Limb (tissue), 2 donors: ENCODE results near the gene ING5.

Experiments used
- DNase-seq, 2 donors: peaks; one replicate each; pipeline ENCODE4 v3.0.0-alpha.2; 2016; ENCODE audit errors: extremely low spot score in 2 of 2

ING5 gene

DNA sequence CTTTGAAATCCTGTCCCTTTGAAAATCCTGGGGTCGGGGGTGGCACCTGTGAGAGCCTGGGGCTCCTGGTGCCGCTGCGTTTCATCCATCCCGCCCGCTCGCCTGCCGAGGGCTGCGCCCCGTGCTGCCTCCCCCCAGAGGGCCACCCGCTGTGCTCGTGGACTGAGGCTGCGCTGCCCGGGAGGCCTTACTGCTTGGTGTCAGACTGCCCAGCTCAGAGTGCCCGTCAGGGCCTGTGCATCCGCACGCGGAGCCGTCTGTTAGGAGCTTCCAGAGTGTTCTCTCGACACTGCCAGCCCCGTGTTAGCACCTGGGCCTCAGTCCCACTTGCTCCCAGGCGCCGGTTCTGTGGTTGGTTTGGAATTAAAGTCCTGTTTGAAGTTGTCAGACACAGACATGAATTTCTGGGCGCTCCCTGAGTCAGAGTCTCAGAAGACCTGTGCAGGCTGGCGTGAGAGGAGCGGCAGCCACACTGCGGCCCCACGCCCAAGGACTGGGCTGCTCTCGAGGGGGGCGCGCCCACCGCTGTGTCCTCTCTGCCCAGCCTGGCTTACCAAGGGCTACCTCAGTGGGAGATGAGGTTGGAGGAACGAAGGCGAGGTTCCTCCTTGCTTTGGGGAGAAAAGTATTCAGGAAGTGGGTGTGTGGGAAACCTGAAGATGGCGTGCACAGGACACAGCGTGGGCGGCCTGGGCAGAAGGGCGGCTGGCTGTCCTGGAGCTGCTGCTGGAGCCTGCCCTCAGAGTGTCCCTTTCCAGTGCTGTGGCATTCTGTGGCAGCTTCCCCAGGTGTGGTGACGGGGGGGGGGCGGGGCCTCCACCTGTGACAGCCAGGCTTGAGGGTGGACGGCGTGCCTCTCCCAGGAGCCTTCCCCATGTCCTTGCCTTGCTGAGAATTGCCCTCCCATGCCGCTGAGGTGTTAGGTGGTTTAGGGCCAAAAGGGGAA is 29.3 kb upstream of the ING5 start:
- DNase-seq: no peak

DNA sequence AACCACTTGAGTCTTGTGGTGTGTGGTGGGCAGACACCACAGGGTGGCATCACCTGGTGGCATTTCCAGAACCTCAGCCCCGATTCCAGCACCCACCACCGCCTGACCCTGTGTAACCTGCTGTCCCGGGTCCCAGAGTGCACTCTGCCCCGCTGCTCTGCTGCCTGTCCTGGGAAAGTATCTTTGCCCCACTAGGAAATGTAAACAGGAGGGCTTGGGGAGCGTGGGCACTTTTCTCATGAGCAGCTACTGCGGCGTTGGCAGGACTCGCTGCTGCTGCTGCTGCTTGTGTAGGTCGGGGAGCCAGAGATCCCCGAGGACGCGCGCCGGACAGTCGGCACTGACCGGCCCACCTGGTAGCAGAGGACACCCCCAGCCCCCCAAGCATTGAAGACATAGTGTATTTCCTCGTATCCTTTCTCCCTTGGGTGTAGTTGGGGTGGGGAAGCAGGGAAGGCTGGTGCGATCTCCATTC is 28.6 kb upstream of the ING5 start:
- no peak for DNase-seq

DNA sequence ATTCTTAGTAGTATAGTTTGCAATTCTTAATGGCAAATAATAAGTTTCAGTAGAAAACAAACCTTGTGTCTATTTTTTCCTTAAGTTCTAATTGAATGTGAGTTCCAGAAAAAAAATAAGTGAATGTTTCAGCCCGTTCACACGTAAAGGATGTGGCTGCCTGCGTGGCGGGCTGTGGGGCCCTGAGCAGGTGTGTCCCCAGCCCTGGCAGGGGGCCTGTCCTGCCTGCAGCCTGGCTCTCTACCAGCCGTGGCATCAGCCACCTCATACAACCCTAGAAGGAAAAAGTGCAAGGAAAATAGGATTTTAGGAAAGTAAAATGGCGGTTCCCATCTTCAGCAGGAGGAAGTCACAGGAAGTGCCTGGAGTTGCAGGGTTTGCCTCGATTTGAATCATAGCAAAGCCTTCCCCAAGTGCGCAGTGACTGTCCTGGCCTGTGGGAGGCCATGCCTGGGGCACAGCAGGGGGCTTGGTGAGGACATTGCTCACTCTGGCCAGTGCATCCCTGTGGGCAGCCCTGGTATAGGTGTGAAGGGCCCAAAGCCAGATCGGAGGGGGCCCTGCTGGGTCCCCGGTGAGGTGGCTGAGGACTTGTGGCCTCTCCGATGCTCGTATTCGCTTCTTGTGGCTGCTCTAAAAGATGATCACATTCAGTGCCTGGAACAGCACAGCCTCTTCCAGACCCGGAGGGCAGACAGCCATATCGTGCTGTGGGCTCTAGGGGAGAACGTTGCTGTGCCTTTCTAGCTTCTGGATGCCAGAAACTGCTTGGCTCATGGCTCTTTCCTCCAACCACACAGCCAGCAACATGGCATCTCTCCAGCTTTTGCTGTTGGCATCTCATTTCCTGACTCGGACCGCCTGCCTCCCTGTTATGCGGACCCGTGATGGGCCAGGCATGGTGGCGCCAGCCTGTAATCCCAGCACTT is 27.8 kb upstream of the ING5 start:
- DNase-seq: no peak

DNA sequence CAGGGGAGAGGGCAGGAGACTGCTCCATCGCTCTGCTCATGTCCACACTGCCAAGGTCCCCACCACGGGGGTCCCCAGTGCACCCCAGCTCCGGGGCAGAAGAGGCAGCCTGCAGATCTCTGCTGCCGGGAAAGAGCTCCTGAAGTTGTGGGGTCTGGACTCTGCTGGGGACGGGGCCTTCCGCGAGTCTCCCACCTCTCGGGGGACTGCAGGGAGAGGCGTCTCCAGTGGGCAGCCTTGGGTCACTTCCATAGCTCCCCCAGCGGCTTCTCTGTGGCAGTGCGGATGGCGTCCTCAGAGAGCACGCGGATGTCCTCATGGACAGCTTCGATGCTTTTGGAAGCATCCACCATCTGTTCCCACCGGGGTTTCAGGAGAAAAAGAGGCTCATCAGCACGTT is 26.0 kb upstream of the ING5 start:
- no peak for DNase-seq

DNA sequence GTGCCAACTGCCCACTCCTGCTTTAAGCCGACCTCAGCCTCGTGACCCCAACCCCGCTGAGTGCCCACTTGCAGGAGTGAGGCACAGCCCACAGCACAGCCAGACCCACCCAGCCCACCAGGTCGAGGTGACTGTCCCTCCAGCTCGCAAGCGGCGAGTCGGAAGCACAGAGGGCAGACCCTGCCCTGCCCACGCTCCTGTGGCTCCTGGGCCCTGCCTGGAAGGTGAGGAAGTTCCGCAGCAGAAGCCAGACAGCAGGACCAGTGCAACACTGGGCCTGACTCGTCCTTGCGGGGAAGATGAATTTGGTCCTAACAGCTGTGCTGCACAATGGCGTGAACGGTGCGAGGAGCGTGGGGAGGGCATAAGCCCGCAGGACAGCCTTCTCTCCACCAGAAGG is 25.2 kb upstream of the ING5 start:
- DNase-seq: no peak

DNA sequence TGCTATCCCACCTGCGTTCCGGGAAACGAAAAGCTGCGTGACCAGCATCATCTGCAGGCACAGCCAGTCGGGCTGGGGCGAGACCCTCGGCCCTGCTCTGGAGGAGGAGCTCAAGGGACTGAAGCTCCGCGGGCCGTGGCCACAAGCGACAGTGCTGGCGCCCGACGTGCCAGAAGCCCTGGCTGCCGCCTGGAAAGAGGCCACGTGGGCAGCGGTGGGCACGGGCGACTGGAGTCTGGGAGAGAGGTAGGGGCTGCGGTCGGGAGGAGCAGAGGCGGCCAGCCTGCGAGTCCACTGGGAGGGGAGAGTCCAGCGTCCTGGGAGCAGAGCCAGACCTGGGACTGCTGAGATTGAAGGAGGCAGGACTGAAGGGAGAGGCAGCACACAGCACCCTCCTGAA is 24.4 kb upstream of the ING5 start:
- no peak for DNase-seq

DNA sequence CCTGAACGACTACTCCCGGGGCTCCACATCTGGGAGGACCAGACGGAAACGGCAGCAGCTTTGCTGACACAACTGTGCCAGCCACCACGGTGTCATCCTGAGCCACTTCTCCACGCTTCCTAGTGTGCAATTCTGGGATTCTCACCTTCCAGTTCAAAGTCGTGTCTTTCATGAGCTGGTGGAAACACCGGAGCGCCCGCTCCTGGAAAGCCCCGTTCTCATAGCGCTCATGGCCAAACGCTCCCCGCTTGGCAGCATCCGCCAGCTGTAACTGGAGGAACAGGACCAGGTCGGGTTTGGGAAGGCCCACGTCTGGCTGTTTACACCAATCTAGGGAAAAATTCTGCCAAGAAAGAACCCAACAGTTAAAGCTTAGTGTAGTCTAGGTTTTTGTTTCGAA is 23.5 kb upstream of the ING5 start:
- DNase-seq: no peak

DNA sequence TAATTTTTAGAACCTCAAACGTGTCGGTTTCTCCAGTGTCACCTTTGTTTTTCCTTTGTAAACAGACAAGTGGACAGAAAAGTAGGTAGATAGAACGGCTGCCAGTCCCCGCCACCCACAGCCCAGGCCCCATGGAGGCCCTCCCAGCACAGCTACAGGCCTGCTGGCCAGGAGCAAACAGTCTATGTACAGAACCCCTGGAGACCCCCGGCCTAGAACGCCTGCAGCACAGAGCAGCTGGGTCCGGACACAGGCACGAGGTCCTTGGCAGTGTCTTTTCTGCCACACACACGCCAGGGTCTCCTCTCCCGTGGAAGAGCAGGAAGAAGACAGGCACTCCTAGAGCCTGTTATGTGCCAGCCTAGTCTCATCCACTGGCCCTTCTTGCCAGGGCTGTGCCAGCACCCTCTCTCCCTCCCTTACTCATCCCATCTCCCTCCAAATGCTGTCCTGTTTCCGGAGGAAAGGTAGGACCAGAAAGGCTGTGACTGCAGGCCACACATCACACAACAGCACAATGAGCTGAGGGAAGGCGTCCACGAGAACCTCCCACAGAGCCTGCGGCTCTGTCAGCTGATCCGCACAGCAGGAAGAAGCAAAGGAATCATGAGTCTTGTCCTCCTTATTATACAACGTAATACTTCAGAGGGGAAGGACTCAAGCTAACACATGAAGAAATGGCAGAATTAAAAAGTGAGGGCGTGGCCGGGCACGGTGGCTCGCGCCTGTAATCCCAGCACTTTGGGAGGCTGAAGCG is 22.9 kb upstream of the ING5 start:
- no peak for DNase-seq

DNA sequence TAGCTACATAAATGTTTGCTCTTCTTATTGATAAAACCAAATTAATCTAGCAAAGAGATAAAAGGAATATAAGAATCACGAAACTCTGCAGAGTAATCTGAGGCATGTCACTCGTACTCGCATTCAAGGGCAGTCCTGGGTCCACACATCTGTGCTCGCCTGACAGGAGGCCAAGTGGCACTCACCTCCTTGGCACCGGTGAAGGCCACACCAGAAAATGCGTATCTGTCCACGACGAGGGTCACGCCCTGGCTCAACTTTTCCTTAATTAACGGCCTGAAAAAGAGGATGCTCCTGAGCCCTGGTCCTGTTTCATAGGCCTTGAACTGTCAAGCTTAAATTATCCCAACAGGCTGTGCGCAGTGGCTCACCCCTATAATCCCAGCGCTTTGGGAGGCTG is 21.8 kb upstream of the ING5 start:
- DNase-seq: no peak

DNA sequence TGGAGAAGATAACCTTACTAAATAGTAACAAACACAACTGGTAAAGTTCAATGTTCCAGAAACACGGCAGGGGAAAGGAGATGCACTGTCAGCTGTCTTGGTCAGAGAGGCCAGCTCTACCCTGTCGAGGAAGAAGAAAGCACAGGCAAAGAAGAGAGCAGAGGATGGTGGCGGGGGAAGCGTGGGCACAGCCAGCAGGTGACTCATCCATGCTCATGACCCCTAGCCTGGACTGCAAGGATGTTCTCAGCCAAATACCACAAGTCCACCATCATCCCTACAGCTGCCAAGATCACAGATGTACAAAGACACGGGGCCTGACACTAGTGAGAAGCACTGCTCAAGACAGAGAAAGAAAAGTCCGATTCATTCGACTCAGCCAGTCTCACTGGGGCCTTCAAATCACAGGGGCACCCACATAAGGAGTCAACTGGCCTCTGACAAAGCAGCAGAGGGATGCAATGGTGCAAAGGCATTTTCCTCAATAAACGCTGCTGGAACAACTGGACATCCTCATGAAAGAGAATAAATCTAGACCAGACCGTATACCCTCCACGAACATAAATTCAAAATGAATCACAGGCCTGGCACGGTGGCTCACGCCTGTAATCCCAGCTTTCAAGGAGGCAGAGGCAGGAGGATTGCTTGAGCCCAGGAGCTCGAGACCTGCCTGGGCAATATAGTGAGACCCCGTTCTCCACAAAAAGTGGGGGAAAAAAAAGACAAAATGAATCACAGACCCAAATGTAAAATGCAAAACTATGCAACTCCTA is 20.8 kb upstream of the ING5 start:
- no peak for DNase-seq

DNA sequence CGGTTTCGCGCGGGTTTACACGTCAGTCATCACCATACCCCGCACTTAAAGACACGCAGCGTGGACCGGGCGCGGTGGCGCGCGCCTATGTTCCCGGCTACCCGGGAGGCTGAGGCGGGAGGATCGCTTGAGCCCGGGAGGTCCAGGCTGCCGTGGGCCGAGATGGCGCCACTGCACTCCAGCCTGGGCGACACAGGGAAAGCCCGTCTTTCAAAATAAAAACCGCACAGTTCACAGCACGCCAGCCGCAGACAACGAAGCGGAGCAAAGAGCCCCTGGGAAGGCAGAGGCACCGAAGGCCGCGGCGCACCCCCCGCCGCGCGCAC is 15.6 kb upstream of the ING5 start:
- DNase-seq: no peak

DNA sequence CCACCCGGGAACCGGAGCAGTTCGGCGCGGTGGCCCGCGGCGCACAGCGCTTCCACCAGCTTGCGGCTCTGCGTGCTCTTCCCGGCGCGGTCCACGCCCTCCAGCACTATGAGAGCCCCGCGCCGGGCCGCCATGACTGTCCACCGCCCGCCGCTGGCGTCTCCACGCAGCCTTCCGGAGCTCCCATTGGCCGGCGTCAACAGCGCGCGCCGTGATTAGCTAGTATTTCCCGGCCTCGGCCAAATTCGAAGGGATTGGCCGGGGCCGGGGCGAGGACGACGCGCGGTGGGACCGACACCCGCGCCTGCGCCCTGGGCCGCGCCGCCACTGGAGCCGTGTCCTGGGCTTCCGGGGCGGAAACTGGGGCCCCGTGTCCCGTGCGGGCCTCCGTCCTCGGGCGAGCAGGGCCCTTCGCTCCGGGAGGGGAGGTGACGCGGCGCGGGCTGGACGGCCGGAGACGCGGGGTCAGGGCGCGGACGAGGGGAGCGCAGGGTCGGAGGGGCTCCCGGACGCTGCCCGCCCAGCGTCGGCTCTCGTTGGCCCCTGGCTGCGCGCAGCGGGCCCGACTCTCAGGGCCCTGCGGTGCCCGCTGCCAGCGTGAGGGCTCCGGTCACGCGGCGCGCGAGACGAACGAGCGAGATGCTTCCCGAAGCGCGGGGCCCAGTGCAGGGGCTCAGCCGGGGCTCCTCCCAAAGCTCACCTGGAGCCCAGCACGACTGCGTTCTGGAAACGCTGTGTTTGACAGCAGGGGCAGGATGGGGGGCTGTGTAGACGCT is 15.0 kb upstream of the ING5 start, which contains the start of gene DTYMK:
DTYMK (minus strand) TSS at position 166 of the 776 bp plus-strand sequence; CDS start at position 134, 32 bp downstream.
- peak; percentile 97 to 98 for DNase-seq

DNA sequence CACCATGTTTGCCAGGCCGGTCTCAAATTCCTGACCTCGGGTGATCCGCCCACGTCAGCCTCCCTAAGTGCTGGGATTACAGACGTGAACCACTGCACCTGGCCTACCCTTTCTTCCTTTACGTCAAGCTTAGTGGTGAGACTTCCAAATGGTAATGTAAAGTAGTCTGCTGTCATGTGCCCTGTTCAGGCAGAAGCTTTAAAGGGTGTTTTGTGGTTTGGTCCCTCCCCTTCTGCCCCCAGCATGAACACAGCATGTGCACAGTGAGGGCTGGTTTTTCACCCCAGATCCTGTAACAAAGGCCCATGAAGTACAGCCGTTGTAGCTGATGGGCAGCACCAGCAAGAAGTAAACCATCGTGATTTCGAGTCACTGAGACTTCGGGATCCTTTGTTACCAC is 12.5 kb upstream of the ING5 start:
- no peak for DNase-seq

DNA sequence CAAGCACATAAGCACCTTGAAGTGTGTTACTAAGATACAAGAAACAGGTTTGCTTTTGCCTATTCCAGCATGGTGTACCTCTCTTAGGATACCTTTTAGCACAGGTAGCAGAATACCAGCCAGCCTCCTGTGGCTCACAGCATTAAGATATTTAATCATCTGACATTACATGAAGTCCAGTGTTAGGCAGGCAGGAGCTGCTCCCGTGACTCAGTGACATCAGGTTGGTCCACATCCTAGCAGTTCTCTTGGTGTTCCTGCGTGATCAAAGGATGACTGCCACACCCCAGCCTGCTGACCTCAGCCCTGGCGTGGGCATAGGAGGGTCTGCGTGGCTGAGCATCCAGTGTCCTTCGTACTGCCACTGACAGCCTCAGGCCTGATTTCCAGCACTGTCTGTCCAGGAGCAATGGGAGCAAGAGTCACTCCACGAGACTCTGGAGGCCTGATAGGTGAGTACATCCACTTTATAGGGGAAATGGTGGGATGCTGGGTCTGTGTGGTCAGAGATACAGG is 11.6 kb upstream of the ING5 start:
- no peak for DNase-seq

DNA sequence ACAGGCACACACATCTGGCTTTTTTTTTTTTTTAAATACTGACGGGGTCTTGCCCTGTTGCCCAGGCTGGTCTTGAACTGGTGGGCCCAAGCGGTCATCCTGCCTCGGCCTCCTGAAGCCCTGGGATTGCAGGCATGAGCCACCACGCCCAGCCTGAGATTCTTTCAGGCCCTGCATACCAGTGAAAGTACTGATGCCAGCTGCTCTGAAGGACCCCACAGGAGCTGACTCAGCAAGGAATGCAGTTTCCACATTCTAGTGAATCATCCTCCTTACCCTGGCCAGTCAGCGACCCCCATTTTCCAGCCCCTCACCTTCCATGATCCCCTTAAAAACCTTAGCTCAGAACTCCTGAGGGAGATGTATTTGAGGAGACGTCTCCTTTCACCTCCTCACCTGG is 9.4 kb upstream of the ING5 start:
- no peak for DNase-seq

DNA sequence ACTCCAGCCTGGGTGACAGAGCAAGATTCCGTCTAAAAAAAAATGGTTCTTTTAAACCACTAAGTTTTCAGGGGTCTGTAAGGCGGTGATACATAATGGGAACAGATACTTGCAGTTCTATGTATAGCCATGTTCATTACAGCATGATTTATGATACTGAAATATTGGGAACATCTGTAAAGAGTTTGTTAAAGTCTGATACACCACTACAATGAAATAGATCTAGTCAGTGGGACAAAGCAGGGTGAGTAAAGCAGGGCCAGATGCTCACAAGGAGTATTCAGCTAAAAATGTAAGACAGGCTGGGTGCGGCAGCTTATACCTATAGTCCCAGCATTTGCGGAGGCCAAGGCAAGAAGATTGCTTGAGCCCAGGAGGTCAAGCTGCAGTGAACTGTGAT is 6.2 kb upstream of the ING5 start:
- no peak for DNase-seq

DNA sequence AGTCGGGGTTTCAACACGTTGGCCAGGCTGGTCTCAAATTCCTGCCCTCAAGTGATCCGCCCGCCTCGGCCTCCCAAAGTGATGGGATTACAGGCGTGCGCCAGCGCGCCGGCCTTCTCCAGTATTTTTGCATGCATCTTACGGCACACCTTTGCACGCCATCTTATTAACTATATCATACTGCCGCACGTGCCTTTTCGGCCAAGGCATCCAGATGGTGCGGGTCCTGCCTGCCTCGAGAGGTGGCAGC is 765 bp upstream of the ING5 start:
- DNase-seq: no peak

DNA sequence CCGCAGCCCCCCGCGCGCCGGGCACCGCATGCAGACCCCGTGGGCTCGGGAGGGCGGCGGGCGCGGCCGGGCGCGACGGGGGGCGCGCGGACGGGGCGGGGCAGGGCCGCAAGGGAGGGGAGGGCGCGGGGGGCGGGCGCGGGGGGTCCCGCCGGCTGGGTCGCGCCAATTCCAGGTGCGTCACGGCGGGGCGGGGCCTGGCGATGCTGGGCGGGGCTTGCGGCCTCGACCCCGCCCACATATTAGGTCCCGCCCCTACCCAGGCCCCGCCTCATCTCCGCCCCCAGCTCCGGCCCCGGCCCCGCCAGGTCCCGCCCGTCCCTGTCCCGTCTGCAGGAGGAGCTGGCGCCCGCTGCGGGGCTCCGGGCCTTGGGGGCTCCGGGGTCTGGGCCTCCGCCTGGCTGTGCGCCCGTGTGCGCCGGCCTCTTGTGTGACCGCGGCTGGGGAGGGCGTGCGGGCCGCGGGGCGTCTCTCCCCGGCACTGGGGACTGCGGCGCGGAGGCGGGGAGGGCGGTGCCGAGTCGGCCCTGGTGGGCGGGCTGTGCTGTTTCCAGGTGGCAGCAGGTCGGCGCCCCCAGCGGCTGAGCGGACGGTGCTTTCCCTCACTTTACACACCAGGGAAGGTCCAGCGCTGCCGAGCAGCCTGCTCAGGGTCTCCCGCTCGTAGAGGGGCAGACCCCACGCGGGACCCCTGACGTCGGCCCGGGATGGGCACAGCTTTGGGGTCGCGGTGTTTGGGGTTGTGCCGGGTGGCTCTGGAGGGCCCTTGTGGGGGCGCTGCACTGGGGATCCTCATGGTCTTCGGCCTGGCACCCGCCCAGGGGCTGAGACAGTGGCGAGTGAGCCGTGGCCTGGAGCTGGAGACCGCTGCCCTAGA is 554 bp downstream of the ING5 start:
- DNase-seq: peak; percentile 78 to 94

DNA sequence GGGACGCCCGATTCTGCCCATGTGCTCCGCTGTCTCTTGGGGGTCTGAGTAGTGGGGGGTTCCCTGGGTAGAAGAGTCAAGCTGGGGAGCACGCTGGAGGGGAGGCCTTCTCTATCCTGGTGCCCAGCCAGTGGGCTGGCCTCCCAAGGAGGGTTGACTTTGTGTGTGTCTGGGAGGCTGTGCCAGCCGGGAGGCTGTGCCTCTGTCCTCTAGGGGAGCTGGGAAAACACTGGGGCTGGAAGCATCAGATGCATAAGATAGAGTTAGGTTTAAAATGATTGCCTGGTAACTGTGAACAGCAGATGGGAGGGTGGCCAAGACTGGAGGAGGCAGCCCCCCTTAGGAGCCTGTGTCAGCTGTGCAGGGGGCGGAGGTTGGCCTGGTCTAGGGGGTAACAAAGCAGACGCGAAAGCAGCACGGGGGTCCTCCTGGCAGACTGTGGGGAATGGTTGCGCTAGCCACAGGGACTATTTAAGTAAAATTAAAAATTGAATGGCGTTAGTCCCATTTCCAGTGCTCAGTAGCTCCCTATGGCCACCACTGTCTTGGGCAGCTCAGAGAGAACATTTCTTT is 1.3 kb downstream of the ING5 start:
- peak; percentile 10 to 41 for DNase-seq
